SK-N-SH (cell line): Measurements from ENCODE around the gene SLC25A33. TPM values are rescaled to one million over a fixed set of nuclear protein-coding genes. Genes with fewer than 3 reads are reported as not detected.

Experiments
- CTCF ChIA-PET: fragments of 300-600, 350-600 bp; formaldehyde crosslinking; extraction: SDS; loops from one replicate; lab custom pipeline; 2021; lab: Yijun Ruan, JAX
- POLR2A ChIA-PET: fragments of 350-600 bp; sonication (Branson Sonifier 250); formaldehyde crosslinking; extraction: SDS; loops from one replicate; lab custom pipeline; 2020; ENCODE audit warnings: antibody characterized with exemption, inconsistent platforms; lab: Yijun Ruan, JAX
- DNase-seq: peaks from one replicate; pipeline ENCODE4 v3.0.0; 2012
- H2AFZ ChIP-seq: fragments of 200-600 bp; sonication (generic); 2 replicates; pipeline ENCODE4 v1.8.1; 2016; ENCODE audit warnings: antibody characterized with exemption, mild to moderate bottlenecking, low read depth
- H3F3A ChIP-seq: fragments of 200-600 bp; sonication (generic); replicated peaks from 2 replicates; pipeline ENCODE3; 2016; ENCODE audit warnings: antibody characterized with exemption, mild to moderate bottlenecking; ENCODE audit not compliant: insufficient read depth
- H3K27ac ChIP-seq, 2 experiments: fragments of 200-500 bp in 1 of 2; fragments of 200-600 bp in 1 of 2; sonication (Bioruptor generic) in 1 of 2; sonication (generic), shearing (Covaris generic) in 1 of 2; 2 replicates each; pipeline versions ENCODE4 v1.5.1 to v1.6.1; 2014 to 2016; ENCODE audit warnings: low read depth in 2 of 2, inconsistent platforms in 1 of 2, low read length in 1 of 2, mild to moderate bottlenecking in 1 of 2, mixed read lengths in 1 of 2
- H3K27me3 ChIP-seq: fragments of 200-600 bp; sonication (generic), shearing (Covaris generic); 2 replicates; pipeline ENCODE4 v1.6.1; 2016; ENCODE audit warnings: mixed run types; ENCODE audit not compliant: insufficient read depth
- H3K36me3 ChIP-seq, 2 experiments: fragments of 200-500 bp in 1 of 2; fragments of 200-600 bp in 1 of 2; sonication (Bioruptor generic) in 1 of 2; sonication (generic) in 1 of 2; replicated peaks in 1 of 2; 2 replicates each; pipeline versions ENCODE3 to v1.5.1; 2014 to 2016; ENCODE audit warnings: low read length in 1 of 2, mild to moderate bottlenecking in 1 of 2; ENCODE audit not compliant: insufficient read depth in 2 of 2, control insufficient read depth in 1 of 2
- H3K4me1 ChIP-seq, 2 experiments: fragments of 200-500 bp in 1 of 2; fragments of 200-600 bp in 1 of 2; sonication (Bioruptor generic) in 1 of 2; sonication (generic), shearing (Covaris generic) in 1 of 2; 2 replicates each; pipeline versions ENCODE4 v1.5.1 to v1.6.1; 2014 to 2016; ENCODE audit warnings: low read depth in 1 of 2, low read length in 1 of 2, mixed run types in 1 of 2; ENCODE audit not compliant: insufficient read depth in 2 of 2, control insufficient read depth in 1 of 2
- H3K4me2 ChIP-seq: fragments of 200-600 bp; sonication (generic), shearing (Covaris generic); 2 replicates; pipeline ENCODE4 v1.6.1; 2017; ENCODE audit warnings: mixed run types
- H3K4me3 ChIP-seq, 2 experiments: fragments of 200-500 bp in 1 of 2; fragments of 200-600 bp in 1 of 2; sonication (Bioruptor generic) in 1 of 2; sonication (generic), shearing (Covaris generic) in 1 of 2; 2 replicates each; pipeline versions ENCODE4 v1.5.1 to v1.8.1; 2014 to 2016; ENCODE audit warnings: low read depth in 2 of 2, inconsistent platforms in 1 of 2, low read length in 1 of 2, mild to moderate bottlenecking in 1 of 2, mixed read lengths in 1 of 2, moderate library complexity in 1 of 2
- H3K79me2 ChIP-seq: fragments of 200-600 bp; sonication (generic); 2 replicates; pipeline ENCODE4 v1.8.1; 2017; ENCODE audit warnings: mild to moderate bottlenecking; ENCODE audit not compliant: insufficient read depth
- H3K9ac ChIP-seq: fragments of 200-600 bp; sonication (generic); 2 replicates; pipeline ENCODE4 v1.6.1; 2017; ENCODE audit warnings: mixed run types
- H3K9me2 ChIP-seq: fragments of 200-600 bp; sonication (generic); 2 replicates; pipeline ENCODE4 v1.6.1; 2017; ENCODE audit warnings: mixed run types
- H3K9me3 ChIP-seq: fragments of 200-600 bp; sonication (generic); 2 replicates; pipeline ENCODE4 v1.6.1; 2017; ENCODE audit warnings: mixed run types, mild to moderate bottlenecking, moderate library complexity
- H4K20me1 ChIP-seq: fragments of 200-600 bp; sonication (generic); 2 replicates; pipeline ENCODE4 v1.6.1; 2017; ENCODE audit warnings: mild to moderate bottlenecking, mixed run types; ENCODE audit not compliant: insufficient read depth
- CHD2 ChIP-seq: fragments of 150-350 bp; IDR thresholded peaks from 2 replicates; pipeline ENCODE4 v1.6.1; 2018; ENCODE audit warnings: low read length; ENCODE audit not compliant: partially characterized antibody
- EP300 ChIP-seq, 2 experiments: IDR thresholded peaks; 2 replicates each; pipeline versions ENCODE4 v1.4.0 to v1.6.1; 2012; ENCODE audit warnings: borderline replicate concordance in 1 of 2, low read depth in 1 of 2, low read length in 1 of 2
- FOSL2 ChIP-seq: IDR thresholded peaks from 2 replicates; pipeline ENCODE4 v1.4.0; 2012; ENCODE audit warnings: low read depth, mild to moderate bottlenecking, moderate library complexity, borderline replicate concordance
- FOXM1 ChIP-seq: IDR thresholded peaks from 2 replicates; pipeline ENCODE4 v1.4.0; 2012; ENCODE audit warnings: low read depth, mild to moderate bottlenecking
- IRF3 ChIP-seq: fragments of 150-350 bp; IDR thresholded peaks from 2 replicates; pipeline ENCODE4 v1.6.1; 2016; ENCODE audit warnings: mild to moderate bottlenecking, low read depth, low read length
- MAX ChIP-seq: IDR thresholded peaks from 2 replicates; pipeline ENCODE4 v1.4.0; 2012; ENCODE audit warnings: low read depth
- MXI1 ChIP-seq: IDR thresholded peaks from 2 replicates; pipeline ENCODE4 v1.6.1; 2012; ENCODE audit warnings: mild to moderate bottlenecking, low read depth, low read length, improper control_type of control experiment
- PBX3 ChIP-seq: IDR thresholded peaks from 2 replicates; pipeline ENCODE4; 2012
- REST ChIP-seq: IDR thresholded peaks from 2 replicates; pipeline ENCODE4 v1.6.1; 2012; ENCODE audit warnings: mild to moderate bottlenecking, low read depth, low read length, moderate library complexity
- RFX5 ChIP-seq: IDR thresholded peaks from 2 replicates; pipeline ENCODE4 v1.6.1; 2012; ENCODE audit warnings: mild to moderate bottlenecking, improper control_type of control experiment, low read length
- RXRA ChIP-seq: IDR thresholded peaks from 2 replicates; pipeline ENCODE4 v1.4.0; 2012; ENCODE audit warnings: low read depth, mild to moderate bottlenecking, borderline replicate concordance
- SIN3A ChIP-seq: IDR thresholded peaks from 2 replicates; pipeline ENCODE4 v1.6.1; 2012; ENCODE audit warnings: low read depth, mild to moderate bottlenecking, low read length, moderate library complexity, borderline replicate concordance
- SMC3 ChIP-seq: IDR thresholded peaks from 2 replicates; pipeline ENCODE4 v1.6.1; 2012; ENCODE audit warnings: low read depth, low read length, improper control_type of control experiment
- TAF1 ChIP-seq: IDR thresholded peaks from 2 replicates; pipeline ENCODE4 v1.6.1; 2012; ENCODE audit warnings: low read depth, mild to moderate bottlenecking, low read length, moderate library complexity, borderline replicate concordance
- TCF12 ChIP-seq: IDR thresholded peaks from 2 replicates; pipeline ENCODE4 v1.4.0; 2012
- TEAD4 ChIP-seq: IDR thresholded peaks from 2 replicates; pipeline ENCODE4 v1.4.0; 2012; ENCODE audit warnings: mild to moderate bottlenecking, borderline replicate concordance; ENCODE audit not compliant: insufficient read depth
- USF2 ChIP-seq: fragments of 150-350 bp; IDR thresholded peaks from 2 replicates; pipeline ENCODE4 v1.6.1; 2017; ENCODE audit warnings: antibody characterized with exemption, low read length, low read depth, borderline replicate concordance
- WGBS: methylation state at CpG from one replicate; pipeline ENCODE4 v1.1.6; 2017; ENCODE audit warnings: low lambda C conversion rate; 5-methylcytosine and 5-hydroxymethylcytosine counted together
- polyA plus RNA-seq, 3 experiments: library from polyadenylated mRNA; depleted of rRNA; stranded (reverse); fragments of >200 nt; gene quantifications; 2 replicates each; pipeline ENCODE4 v1.2.3, GENCODE V29; 2012

Gene SLC25A33
- polyA plus RNA-seq, 1 of the 3 experiments (the other 2 are of a cell fraction), result 4.8 TPM

- no peak for TF ChIP-seq FOSL2
- 0 out of 2 replicates have a peak, but pooled peaks have one; percentile 9 for TF ChIP-seq MXI1
- H3K9ac ChIP-seq, result peak overlapping the region; percentile 68; the same call in 1 of the 2 replicates
- DNase-seq, result no peak
- ChIA-PET CTCF (interaction anchor here (0.6 to 7.0 kb wide), 14 partner anchors 10 to 1129 kb away, joined by 3 to 51 read pairs (median 4); no protein-coding TSS in a partner anchor), POLR2A (interaction anchor here (1.0 to 2.7 kb wide), 3 partner anchors 15 to 50 kb away, joined by 3 to 8 read pairs (median 3); partner anchors contain the start of gene SLC25A33)
- no peaks in the 10 kb centered on the region for H3K27me3 ChIP-seq
- WGBS, result 0% methylated on average over 1 of the region's 63 CpGs
- no peaks in the 10 kb centered on the region for H3F3A ChIP-seq
- H3K27ac ChIP-seq, result peak overlapping the region; percentile 26 to 93
- no peaks in the 10 kb centered on the region for H3K36me3 ChIP-seq
- H3K4me1 ChIP-seq, result peaks cover 26 to 48% of the 10 kb centered on the region in 2 experiments; a peak in 3 of 4 replicates
- H3K4me2 ChIP-seq, result peak overlapping the region; percentile 90
- H4K20me1 ChIP-seq, result peaks cover 32% of the 10 kb centered on the region; the same call in 1 of the 2 replicates
- no peaks in the 10 kb centered on the region for H3K9me3 ChIP-seq
- peak overlapping the region; percentile 70 to 79 for H3K4me3 ChIP-seq
- peaks cover 49% of the 10 kb centered on the region for H3K79me2 ChIP-seq
- H3K9me2 ChIP-seq, result no peaks in the 10 kb centered on the region
- H2AFZ ChIP-seq, result no peak overlapping the region
These were observed 50.0 kb downstream of the SLC25A33 start for GRCh38 chr1:9589144-9589718.

- no peak for DNase-seq
- Histone ChIP-seq H3K9ac (peak overlapping the region; percentile 68; the same call in 1 of the 2 replicates), H3K9me3 (no peaks in the 10 kb centered on the region), H2AFZ (no peak overlapping the region), H3K9me2 (no peaks in the 10 kb centered on the region), H3F3A (no peaks in the 10 kb centered on the region)
- CTCF ChIA-PET, result interaction anchor here (0.6 to 7.0 kb wide), 11 partner anchors 11 to 1129 kb away, joined by 3 to 51 read pairs (median 4); no protein-coding TSS in a partner anchor
- no peak for TF ChIP-seq MAX
- TF ChIP-seq RFX5, result no peak
- no peak for TF ChIP-seq PBX3
- no peak for TF ChIP-seq RXRA
- no peak for TF ChIP-seq TEAD4
- TF ChIP-seq TAF1, result no peak
- no peak for TF ChIP-seq IRF3
- no peak for TF ChIP-seq FOXM1
- TF ChIP-seq USF2, result no peak
- no peak for TF ChIP-seq EP300 (IDR thresholded peaks at IDR 0.05; ENCODE audit: borderline replicate concordance in 1 of 2, low read depth in 1 of 2, low read length in 1 of 2)
- TF ChIP-seq REST, result no peak
- no peak for TF ChIP-seq TCF12
- no peak for TF ChIP-seq SMC3
- TF ChIP-seq CHD2, result no peak
- TF ChIP-seq SIN3A, result no peak
- TF ChIP-seq, all 33 proteins: peak for 0
- H3K27me3 ChIP-seq, result no peaks in the 10 kb centered on the region
- H3K27ac ChIP-seq, result peak overlapping the region; percentile 26 to 93
- POLR2A ChIA-PET, result interaction anchor here (1.0 to 2.7 kb wide), 3 partner anchors 14 to 51 kb away, joined by 3 to 8 read pairs (median 3); partner anchors contain the start of gene SLC25A33
- H3K4me2 ChIP-seq, result peak overlapping the region; percentile 90
- peaks cover 32% of the 10 kb centered on the region; the same call in 1 of the 2 replicates for H4K20me1 ChIP-seq
- H3K79me2 ChIP-seq, result peaks cover 54% of the 10 kb centered on the region
- 9% methylated on average over 6 of the region's 6 CpGs for WGBS
- peaks cover 26 to 53% of the 10 kb centered on the region in 2 experiments; a peak in 3 of 4 replicates for H3K4me1 ChIP-seq
- H3K4me3 ChIP-seq, result peak overlapping the region; percentile 70 to 79
- H3K36me3 ChIP-seq, result no peaks in the 10 kb centered on the region
These were observed 50.5 kb downstream of the SLC25A33 start for GRCh38 chr1:9589719-9590157.
